Stimulated activated CD8-positive, alpha-beta memory T cell treated with anti-CD3 and anti-CD28 coated beads, Interleukin-4, amount 100 ng/mL, for 1 hour (primary cell): ENCODE data around the gene SCAPER.
"Not testable (repeated sequence)": the region's sequence is repeated elsewhere in the genome, so short reads cannot be mapped to it uniquely, and the experiment has no call there.

Experiments used
- DNase-seq, 2 donors: peaks; one replicate each; pipeline ENCODE4 v3.0.0-alpha.2; 2020; ENCODE audit warnings: low read depth in 2 of 2, low spot score in 1 of 2

The SCAPER gene

GRCh38 chr15:76916369-76916768 is 11.2 kb upstream of the SCAPER start:
- no peak for DNase-seq

- DNase-seq = no peak
These were observed 8.6 kb upstream of the SCAPER start for GRCh38 chr15:76913737-76914136.

- DNase-seq = no peak
These were observed 7.3 kb upstream of the SCAPER start for GRCh38 chr15:76912430-76912829.

- DNase-seq = no peak
These were observed 715 bp upstream of the SCAPER start for GRCh38 chr15:76905855-76906254.

- DNase-seq = no peak
These were observed 603 bp downstream of the SCAPER start for GRCh38 chr15:76904461-76905012.

- no peak for DNase-seq
These were observed 1.9 kb downstream of the SCAPER start for GRCh38 chr15:76903251-76903681.

GRCh38 chr15:76901965-76902364 is 3.2 kb downstream of the SCAPER start:
- DNase-seq = no peak

- DNase-seq = not testable (repeated sequence)
These were observed 5.2 kb downstream of the SCAPER start for GRCh38 chr15:76899931-76900310.

- DNase-seq = not testable (repeated sequence)
These were observed 5.8 kb downstream of the SCAPER start for GRCh38 chr15:76899176-76899930.

GRCh38 chr15:76898102-76898501 is 7.0 kb downstream of the SCAPER start:
- DNase-seq = no peak

GRCh38 chr15:76894174-76894573 is 11.0 kb downstream of the SCAPER start:
- DNase-seq = no peak

GRCh38 chr15:76892836-76893235 is 12.3 kb downstream of the SCAPER start:
- not testable (repeated sequence) for DNase-seq

GRCh38 chr15:76887280-76888141 is 17.6 kb downstream of the SCAPER start:
- not testable (repeated sequence) for DNase-seq

GRCh38 chr15:76885212-76885611 is 19.9 kb downstream of the SCAPER start:
- no peak for DNase-seq

- no peak for DNase-seq
These were observed 29.2 kb downstream of the SCAPER start for GRCh38 chr15:76875911-76876310.

GRCh38 chr15:76873066-76873465 is 32.1 kb downstream of the SCAPER start:
- not testable (repeated sequence) for DNase-seq

GRCh38 chr15:76871930-76872329 is 33.2 kb downstream of the SCAPER start:
- no peak for DNase-seq

GRCh38 chr15:76868740-76869139 is 36.4 kb downstream of the SCAPER start:
- DNase-seq = no peak

GRCh38 chr15:76866716-76867321 is 38.3 kb downstream of the SCAPER start:
- no peak for DNase-seq

- DNase-seq = no peak
These were observed 39.1 kb downstream of the SCAPER start for GRCh38 chr15:76866008-76866407.

- DNase-seq = no peak
These were observed 39.6 kb downstream of the SCAPER start for GRCh38 chr15:76865548-76865991.
